ENCODE measurements around the gene SNX5. TPM values are rescaled to one million over a fixed set of nuclear protein-coding genes. Genes with fewer than 3 reads are reported as not detected.

SNX5 gene
- polyA plus RNA-seq, 1 donor from 2014 or later: 59.8 TPM

DNA sequence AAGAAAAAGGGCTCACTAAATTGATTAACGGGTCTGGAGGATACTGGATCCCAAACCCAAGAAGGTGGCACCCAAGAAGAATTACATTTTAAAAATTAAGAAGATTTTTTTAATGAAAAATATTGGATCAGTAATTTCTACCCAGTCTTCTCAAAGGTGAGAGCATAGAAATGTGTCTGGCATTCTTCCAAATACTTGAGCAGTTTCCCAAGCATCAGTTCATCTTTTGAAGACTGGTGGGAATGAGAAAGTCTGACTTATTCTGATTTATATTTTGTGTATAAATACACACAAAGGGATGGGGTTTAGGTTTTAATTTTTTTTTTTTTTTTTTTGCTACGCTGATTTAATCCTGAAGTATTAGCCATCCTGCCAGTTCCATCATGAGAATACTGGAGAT lies 3.5 kb upstream of the SNX5 start:
- no peak overlapping the region for H2AFZ ChIP-seq (ENCODE audit: low read depth, low read length)
- no peaks in the 10 kb centered on the region for H3K9me3 ChIP-seq (ENCODE audit: low read length)
- H3K4me2 ChIP-seq (ENCODE audit: low read length): peak overlapping the region; percentile 50
- H4K20me1 ChIP-seq (ENCODE audit: insufficient read depth): no peaks in the 10 kb centered on the region
- peak overlapping the region; percentile 85 for H3K4me3 ChIP-seq (ENCODE audit: low read length)
- H3K27me3 ChIP-seq (ENCODE audit: insufficient read depth, low read depth, low read length): no peaks in the 10 kb centered on the region
- H3K36me3 ChIP-seq (ENCODE audit: insufficient read depth, low read length): no peaks in the 10 kb centered on the region
- H3K9me2 ChIP-seq (ENCODE audit: insufficient read depth, low read length): no peaks in the 10 kb centered on the region
- no peaks in the 10 kb centered on the region for H3F3A ChIP-seq (ENCODE audit: insufficient read depth, low read length, poor library complexity, severe bottlenecking)
- TF ChIP-seq, protein P1, sequence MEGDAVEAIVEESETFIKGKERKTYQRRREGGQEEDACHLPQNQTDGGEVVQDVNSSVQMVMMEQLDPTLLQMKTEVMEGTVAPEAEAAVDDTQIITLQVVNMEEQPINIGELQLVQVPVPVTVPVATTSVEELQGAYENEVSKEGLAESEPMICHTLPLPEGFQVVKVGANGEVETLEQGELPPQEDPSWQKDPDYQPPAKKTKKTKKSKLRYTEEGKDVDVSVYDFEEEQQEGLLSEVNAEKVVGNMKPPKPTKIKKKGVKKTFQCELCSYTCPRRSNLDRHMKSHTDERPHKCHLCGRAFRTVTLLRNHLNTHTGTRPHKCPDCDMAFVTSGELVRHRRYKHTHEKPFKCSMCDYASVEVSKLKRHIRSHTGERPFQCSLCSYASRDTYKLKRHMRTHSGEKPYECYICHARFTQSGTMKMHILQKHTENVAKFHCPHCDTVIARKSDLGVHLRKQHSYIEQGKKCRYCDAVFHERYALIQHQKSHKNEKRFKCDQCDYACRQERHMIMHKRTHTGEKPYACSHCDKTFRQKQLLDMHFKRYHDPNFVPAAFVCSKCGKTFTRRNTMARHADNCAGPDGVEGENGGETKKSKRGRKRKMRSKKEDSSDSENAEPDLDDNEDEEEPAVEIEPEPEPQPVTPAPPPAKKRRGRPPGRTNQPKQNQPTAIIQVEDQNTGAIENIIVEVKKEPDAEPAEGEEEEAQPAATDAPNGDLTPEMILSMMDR (IDR thresholded peaks at IDR 0.05; ENCODE audit: poor library complexity, severe bottlenecking): no peak
- no peak for TF ChIP-seq POLR2AphosphoS5 (IDR thresholded peaks at IDR 0.05)
- no peak for TF ChIP-seq EP300 (conservative IDR thresholded peaks at IDR 0.05; ENCODE audit: poor library complexity, severe bottlenecking)
- TF ChIP-seq EZH2 (IDR thresholded peaks at IDR 0.05; ENCODE audit: borderline replicate concordance, insufficient read depth, low read length, poor library complexity, severe bottlenecking): no peak
- no peak for TF ChIP-seq MXI1 (conservative IDR thresholded peaks at IDR 0.05; ENCODE audit: poor library complexity, severe bottlenecking)
- no peak for TF ChIP-seq REST (IDR thresholded peaks at IDR 0.05; ENCODE audit: borderline replicate concordance)
- no peak for TF ChIP-seq RAD21 (conservative IDR thresholded peaks at IDR 0.05)
- no peak for TF ChIP-seq TAF1 (IDR thresholded peaks at IDR 0.05; ENCODE audit: low read depth)
- TF ChIP-seq SMC3 (conservative IDR thresholded peaks at IDR 0.05; ENCODE audit: poor library complexity): no peak
- no peak overlapping the region for H3K27ac ChIP-seq (ENCODE audit: low read length)
- H3K79me2 ChIP-seq (replicated peaks; ENCODE audit: insufficient read depth, low read length): peaks cover 59% of the 10 kb centered on the region
- no peak overlapping the region for H3K9ac ChIP-seq (ENCODE audit: low read length)

DNA sequence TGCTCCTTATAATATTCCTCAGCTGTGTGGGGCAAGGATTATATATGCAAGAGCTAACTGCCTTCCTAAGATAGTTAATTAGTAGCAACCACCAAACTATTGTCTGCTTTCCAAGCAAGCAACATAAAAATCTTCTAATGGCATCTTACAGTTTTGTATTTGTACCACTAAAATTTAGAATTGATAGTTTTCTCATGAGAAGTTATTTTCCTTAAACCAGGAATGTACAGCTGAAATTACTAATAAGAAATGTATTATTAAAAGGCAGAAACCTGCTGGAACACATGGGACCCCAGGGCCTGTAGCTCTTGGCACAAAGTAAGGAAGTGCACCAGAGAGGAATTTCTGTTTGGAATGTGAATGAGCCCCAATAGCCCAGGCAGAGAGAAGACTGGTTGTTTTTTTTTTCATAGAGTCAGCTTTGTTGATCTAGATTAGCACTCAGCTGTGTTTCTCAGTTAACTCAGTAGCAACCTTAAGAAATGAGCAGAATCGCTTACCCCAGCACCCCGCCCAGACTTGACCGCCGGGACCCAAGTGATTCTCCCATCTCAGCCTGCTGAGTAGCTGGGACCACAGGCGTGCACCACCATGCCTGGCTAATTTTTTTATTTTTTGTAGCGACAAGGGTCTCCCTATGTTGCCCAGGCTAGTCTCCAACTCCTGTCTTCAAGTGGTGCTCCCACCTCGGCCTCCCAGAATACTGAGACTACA lies 2.9 kb upstream of the SNX5 start:
- Histone ChIP-seq H3K9ac (ENCODE audit: low read length) (no peak overlapping the region), H3K79me2 (replicated peaks; ENCODE audit: insufficient read depth, low read length) (peaks cover 65% of the 10 kb centered on the region)

More for the DNA sequence above, 2.9 kb upstream of the SNX5 start:
- Histone ChIP-seq H4K20me1 (ENCODE audit: insufficient read depth) (no peaks in the 10 kb centered on the region), H3K4me2 (ENCODE audit: low read length) (no peak overlapping the region), H3K27ac (ENCODE audit: low read length) (no peak overlapping the region), H3K9me2 (ENCODE audit: insufficient read depth, low read length) (no peaks in the 10 kb centered on the region), H3K27me3 (ENCODE audit: insufficient read depth, low read depth, low read length) (no peaks in the 10 kb centered on the region), H3K36me3 (ENCODE audit: insufficient read depth, low read length) (no peaks in the 10 kb centered on the region), H3K9me3 (ENCODE audit: low read length) (no peaks in the 10 kb centered on the region), H3K4me3 (ENCODE audit: low read length) (peak overlapping the region; percentile 85), H3F3A (ENCODE audit: insufficient read depth, low read length, poor library complexity, severe bottlenecking) (no peaks in the 10 kb centered on the region), H2AFZ (ENCODE audit: low read depth, low read length) (no peak overlapping the region)
- TF ChIP-seq RAD21 (conservative IDR thresholded peaks at IDR 0.05) (no peak), TAF1 (IDR thresholded peaks at IDR 0.05; ENCODE audit: low read depth) (no peak), EZH2 (IDR thresholded peaks at IDR 0.05; ENCODE audit: borderline replicate concordance, insufficient read depth, low read length, poor library complexity, severe bottlenecking) (no peak), EP300 (conservative IDR thresholded peaks at IDR 0.05; ENCODE audit: poor library complexity, severe bottlenecking) (no peak), SMC3 (conservative IDR thresholded peaks at IDR 0.05; ENCODE audit: poor library complexity) (no peak), REST (IDR thresholded peaks at IDR 0.05; ENCODE audit: borderline replicate concordance) (no peak), POLR2AphosphoS5 (IDR thresholded peaks at IDR 0.05) (no peak), MXI1 (conservative IDR thresholded peaks at IDR 0.05; ENCODE audit: poor library complexity, severe bottlenecking) (no peak)
- TF ChIP-seq, protein P1 (IDR thresholded peaks at IDR 0.05; ENCODE audit: poor library complexity, severe bottlenecking): no peak

Data from neural cell (in vitro differentiated cells).